Heart left ventricle (tissue), 13 donors: ENCODE results near the gene ATXN7L1.

Source experiments
- CTCF ChIP-seq, 12 donors: fragments of 200-600 bp; sonication (generic) in 4 of 12; IDR thresholded peaks; one replicate each; pipeline versions ENCODE4 v1.5.0 to v1.8.0; 2018 to 2022; ENCODE audit warnings: antibody characterized with exemption in 12 of 12, mild to moderate bottlenecking in 5 of 12
- POLR2A ChIP-seq, 2 donors: fragments of 450-650 bp; IDR thresholded peaks; one replicate each; pipeline ENCODE4 v1.6.1; 2017; ENCODE audit warnings: antibody characterized with exemption in 2 of 2, mild to moderate bottlenecking in 2 of 2, moderate library complexity in 2 of 2
- donor health status: ischemic (EF 13 %, LVEDD 7.1; RV severe dilation, severe dysfunction).
- donor health status: DM: no; HTN: yes; CAD: no.
- donor health status: DM: no; HTN: no; CAD: no.
- donor health status: ischemic (EF 25% LVEDD 6.9; RV normal size, moderate dysfunction).
- donor health status: ischemic (EF 25% LVEDD 5.7; RV mildly dilated, moderate dysfunction).
- donor health status: ischemic (EF 35%, LVEDD 5.7; RV mildly dilated, moderate dysfunction).
- donor health status: nonischemic (EF 11% LVEDD 7.7; RV severe dilation, severe dysfunction).
- donor health status: DM: yes; HTN: yes; CAD: no.
- donor health status: PGD.
- donor health status: ischemic (EF 29% LVEDD 5.4; RV normal size, mild dysfunction).
- donor health status: nonischemic (EF 23%, LVEDD 6.1; RV moderate dilation, normal function).

- TF ChIP-seq CTCF (IDR thresholded peaks at IDR 0.05) = no peak
- no peak for TF ChIP-seq POLR2A (IDR thresholded peaks at IDR 0.05)
Measured at GRCh38 chr7:105664816-105665525, 211.4 kb downstream of the ATXN7L1 start.
